Fibroblast of mammary gland (primary cell): Measurements from ENCODE around the gene IL36B.

Source experiments
- DNase-seq: peaks from one replicate; pipeline ENCODE4 v3.0.0-alpha.2; 2010; ENCODE audit warnings: low read depth
- H3K4me3 ChIP-seq: 2 replicates; pipeline ENCODE4 v1.5.1; 2011; ENCODE audit warnings: low read depth, mild to moderate bottlenecking, low read length, moderate library complexity; ENCODE audit not compliant: control insufficient read depth
- CTCF ChIP-seq: conservative IDR thresholded peaks from 2 replicates; pipeline ENCODE4 v1.5.1; 2011; ENCODE audit warnings: low read depth, low read length, inconsistent platforms; ENCODE audit not compliant: control insufficient read depth, insufficient read depth

Gene IL36B

GRCh38 chr2:113061896-113062770 is 9.5 kb upstream of the IL36B start:
- no peak for TF ChIP-seq CTCF
- H3K4me3 ChIP-seq = no peak overlapping the region
- DNase-seq = no peak

- no peak for TF ChIP-seq CTCF
- no peak overlapping the region for H3K4me3 ChIP-seq
- no peak for DNase-seq
Measured at GRCh38 chr2:113061241-113061640, 8.6 kb upstream of the IL36B start.

GRCh38 chr2:113060796-113061195 is 8.1 kb upstream of the IL36B start:
- H3K4me3 ChIP-seq = no peak overlapping the region
- DNase-seq = no peak
- no peak for TF ChIP-seq CTCF

DNA sequence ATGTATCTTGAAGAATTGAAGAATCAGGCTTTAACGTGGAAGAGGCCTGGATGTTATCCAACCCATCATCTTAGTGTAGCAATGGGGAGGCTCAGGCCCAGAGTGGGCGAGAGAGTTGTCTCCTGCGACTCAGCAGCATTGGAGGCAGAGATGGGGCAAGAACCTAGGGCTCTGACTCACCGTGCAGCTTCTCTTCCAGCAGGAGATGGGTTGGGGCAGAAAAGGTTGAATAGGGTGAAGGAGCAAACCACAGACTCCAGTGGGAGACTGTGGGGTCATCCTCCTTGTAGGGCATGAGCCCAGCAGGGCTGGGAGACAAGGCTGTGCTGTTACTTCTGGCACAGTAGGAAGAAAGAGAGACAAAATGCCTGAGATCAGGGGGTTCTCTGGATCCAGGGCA is 7.7 kb upstream of the IL36B start:
- no peak overlapping the region for H3K4me3 ChIP-seq
- DNase-seq = peak; percentile 62
- TF ChIP-seq CTCF = no peak

- DNase-seq = no peak
- no peak for TF ChIP-seq CTCF
- H3K4me3 ChIP-seq = no peak within 1 kb of the TSS
Measured at GRCh38 chr2:113058998-113059960, 6.6 kb upstream of the IL36B start, which contains the start of gene IL36RN. IL36RN (plus strand) TSS chr2:113059198; CDS start chr2:113059439, 241 bp downstream.

DNA sequence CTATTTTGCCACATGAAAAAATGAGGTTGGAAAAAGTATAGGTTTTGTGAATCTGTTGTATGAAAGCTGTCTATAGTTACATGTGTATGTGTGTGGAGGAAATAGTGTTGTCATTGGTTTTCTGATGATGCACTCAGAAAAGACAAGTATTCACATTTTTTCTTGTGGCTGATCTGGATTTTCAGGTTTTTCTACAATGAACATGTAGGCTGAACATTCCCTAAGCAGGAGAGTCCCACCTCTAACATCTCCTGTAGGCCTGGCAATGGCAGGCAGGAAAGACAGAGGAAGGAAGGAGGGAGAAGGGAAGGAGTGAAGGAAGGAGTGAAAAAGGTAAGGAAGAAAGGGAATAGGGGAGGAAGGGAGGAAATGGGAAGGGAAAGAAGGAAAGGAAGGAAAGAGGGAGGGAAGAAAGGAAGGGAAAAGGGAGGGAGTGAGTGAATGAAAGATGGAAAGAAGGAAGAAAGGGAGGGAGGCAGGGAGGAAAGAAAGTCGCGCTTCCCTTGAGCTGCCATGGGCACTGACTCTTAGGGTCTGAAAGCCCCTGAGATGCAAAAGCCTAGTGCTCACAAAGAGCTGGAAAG is 5.8 kb upstream of the IL36B start:
- DNase-seq = no peak
- no peak overlapping the region for H3K4me3 ChIP-seq
- TF ChIP-seq CTCF = no peak
